Liver (tissue), 9 donors: ENCODE data around the gene RASSF10. TPM values are rescaled to one million over a fixed set of nuclear protein-coding genes. Genes with fewer than 3 reads are reported as not detected.

Experiments used
- DNase-seq: peaks from one replicate; pipeline ENCODE4 v3.0.0-alpha.2; 2017; ENCODE audit warnings: low spot score
- H3K27ac ChIP-seq, 2 donors: one replicate each; pipeline ENCODE4 v1.7.0; 2013; ENCODE audit warnings: inconsistent platforms in 2 of 2, low read length in 2 of 2, control low read depth in 1 of 2, low read depth in 1 of 2, mild to moderate bottlenecking in 1 of 2
- H3K27me3 ChIP-seq, 4 donors: one replicate each; pipeline versions ENCODE4 v1.6.1 to v1.7.0; 2013; ENCODE audit warnings: low read length in 3 of 4, inconsistent platforms in 1 of 4, mild to moderate bottlenecking in 1 of 4, moderate library complexity in 1 of 4; ENCODE audit not compliant: control insufficient read depth in 4 of 4, insufficient read depth in 4 of 4
- H3K36me3 ChIP-seq, 4 donors: one replicate each; pipeline versions ENCODE4 v1.6.1 to v1.7.0; 2013; ENCODE audit warnings: low read length in 3 of 4, mild to moderate bottlenecking in 3 of 4, low read depth in 1 of 4, moderate library complexity in 1 of 4; ENCODE audit not compliant: control insufficient read depth in 4 of 4, insufficient read depth in 3 of 4
- H3K4me1 ChIP-seq, 4 donors: one replicate each; pipeline versions ENCODE4 v1.6.1 to v1.7.0; 2013; ENCODE audit warnings: low read length in 3 of 4, mild to moderate bottlenecking in 3 of 4, moderate library complexity in 1 of 4; ENCODE audit not compliant: control insufficient read depth in 4 of 4, insufficient read depth in 4 of 4
- H3K4me3 ChIP-seq, 3 donors: one replicate each; pipeline versions ENCODE4 v1.6.1 to v1.7.0; 2013; ENCODE audit warnings: low read length in 3 of 3, control low read depth in 1 of 3, low read depth in 1 of 3, mild to moderate bottlenecking in 1 of 3
- H3K9ac ChIP-seq, 2 donors: one replicate each; pipeline ENCODE4 v1.7.0; 2013; ENCODE audit warnings: low read length in 2 of 2, mild to moderate bottlenecking in 2 of 2, moderate library complexity in 2 of 2, control low read depth in 1 of 2, low read depth in 1 of 2
- H3K9me3 ChIP-seq, 4 donors: one replicate each; pipeline versions ENCODE4 v1.6.1 to v1.7.0; 2013; ENCODE audit warnings: low read length in 3 of 4; ENCODE audit not compliant: control insufficient read depth in 4 of 4
- EGR1 ChIP-seq, 2 donors: IDR thresholded peaks; 2 replicates each; pipeline ENCODE4 v1.6.1; 2016 to 2018; ENCODE audit warnings: antibody characterized with exemption in 2 of 2, low read depth in 2 of 2
- FOXA1 ChIP-seq: IDR thresholded peaks from 2 replicates; pipeline ENCODE4 v1.6.1; 2016; ENCODE audit warnings: antibody characterized with exemption
- FOXA2 ChIP-seq: IDR thresholded peaks from 2 replicates; pipeline ENCODE4 v1.6.1; 2016; ENCODE audit warnings: antibody characterized with exemption
- GABPA ChIP-seq, 2 donors: IDR thresholded peaks in 1 of 2; conservative IDR thresholded peaks in 1 of 2; 2 replicates each; pipeline ENCODE4 v1.6.1; 2016; ENCODE audit warnings: antibody characterized with exemption in 2 of 2, mild to moderate bottlenecking in 1 of 2, moderate library complexity in 1 of 2
- HNF4A ChIP-seq, 2 donors: conservative IDR thresholded peaks; 2 replicates each; pipeline ENCODE4 v1.6.1; 2016; ENCODE audit warnings: antibody characterized with exemption in 2 of 2, mild to moderate bottlenecking in 2 of 2
- HNF4G ChIP-seq: IDR thresholded peaks from 2 replicates; pipeline ENCODE4 v1.6.1; 2016; ENCODE audit warnings: antibody characterized with exemption
- JUND ChIP-seq, 2 donors: IDR thresholded peaks; 2 replicates each; pipeline ENCODE4 v1.6.1; 2016; ENCODE audit warnings: antibody characterized with exemption in 2 of 2
- NR2F2 ChIP-seq: IDR thresholded peaks from 2 replicates; pipeline ENCODE4 v1.6.1; 2016; ENCODE audit warnings: antibody characterized with exemption
- RAD21 ChIP-seq, 2 donors: IDR thresholded peaks; 2 replicates each; pipeline ENCODE4 v1.6.1; 2016; ENCODE audit warnings: antibody characterized with exemption in 2 of 2, mild to moderate bottlenecking in 2 of 2
- RXRA ChIP-seq, 2 donors: IDR thresholded peaks; 2 replicates each; pipeline ENCODE4 v1.6.1; 2017 to 2018; ENCODE audit warnings: antibody characterized with exemption in 2 of 2, mild to moderate bottlenecking in 1 of 2
- SP1 ChIP-seq: IDR thresholded peaks from 2 replicates; pipeline ENCODE4 v1.6.1; 2018; ENCODE audit warnings: antibody characterized with exemption, mild to moderate bottlenecking
- TAF1 ChIP-seq: conservative IDR thresholded peaks from 2 replicates; pipeline ENCODE4 v1.6.1; 2016; ENCODE audit warnings: antibody characterized with exemption, mild to moderate bottlenecking
- YY1 ChIP-seq: IDR thresholded peaks from 2 replicates; pipeline ENCODE4 v1.6.1; 2016; ENCODE audit warnings: antibody characterized with exemption, mild to moderate bottlenecking
- WGBS: extraction: QIAGEN DNeasy Blood & Tissue Kit; methylation state at CpG from one replicate; pipeline ENCODE4 v1.1.7; 2013; 5-methylcytosine and 5-hydroxymethylcytosine counted together
- polyA plus RNA-seq, 2 donors: library from polyadenylated mRNA; stranded (reverse) in 1 of 2; unstranded in 1 of 2; fragments of 200-250 nt in 1 of 2; fragments of >200 nt in 1 of 2; fragmentation: Nextera tagmentation in 1 of 2; extraction: Ambion mirVana in 1 of 2; gene quantifications; one replicate each; pipeline versions ENCODE4 v1.2.1 to v1.2.3, GENCODE V29; 2013 to 2015
- total RNA-seq, 2 donors: library from RNA; depleted of rRNA; stranded (reverse); fragments of >200 nt; gene quantifications; one replicate each; pipeline ENCODE4 v1.2.3, GENCODE V29; 2014
- TF ChIP-seq, protein P1 (sequence below): IDR thresholded peaks from 2 replicates; pipeline ENCODE4 v1.6.1; 2016; ENCODE audit warnings: antibody characterized with exemption
- TF ChIP-seq, protein P2 (sequence below): IDR thresholded peaks from 2 replicates; pipeline ENCODE4 v1.6.1; 2016; ENCODE audit warnings: antibody characterized with exemption, mild to moderate bottlenecking
- TF ChIP-seq, protein P3 (sequence below): fragments of 150-350 bp; IDR thresholded peaks from 2 replicates; pipeline ENCODE4 v1.5.1; 2017; ENCODE audit warnings: improper control_type of control experiment, low read depth, low read length; ENCODE audit not compliant: missing input control
- TF ChIP-seq, protein P4 (sequence below): IDR thresholded peaks from 2 replicates; pipeline ENCODE4 v1.6.1; 2016; ENCODE audit warnings: antibody characterized with exemption
- TF ChIP-seq, protein P5 (sequence below): IDR thresholded peaks from 2 replicates; pipeline ENCODE4 v1.6.1; 2016; ENCODE audit warnings: antibody characterized with exemption
- donor health status: healthy.
- donor health status: healthy.
- donor health status: healthy.
- donor health status: healthy.
- donor health status: healthy.

RASSF10 gene
- total and polyA plus RNA-seq, 4 donors: 0.03 to 1.9 (median 0.08) TPM; not detected in 1

DNA sequence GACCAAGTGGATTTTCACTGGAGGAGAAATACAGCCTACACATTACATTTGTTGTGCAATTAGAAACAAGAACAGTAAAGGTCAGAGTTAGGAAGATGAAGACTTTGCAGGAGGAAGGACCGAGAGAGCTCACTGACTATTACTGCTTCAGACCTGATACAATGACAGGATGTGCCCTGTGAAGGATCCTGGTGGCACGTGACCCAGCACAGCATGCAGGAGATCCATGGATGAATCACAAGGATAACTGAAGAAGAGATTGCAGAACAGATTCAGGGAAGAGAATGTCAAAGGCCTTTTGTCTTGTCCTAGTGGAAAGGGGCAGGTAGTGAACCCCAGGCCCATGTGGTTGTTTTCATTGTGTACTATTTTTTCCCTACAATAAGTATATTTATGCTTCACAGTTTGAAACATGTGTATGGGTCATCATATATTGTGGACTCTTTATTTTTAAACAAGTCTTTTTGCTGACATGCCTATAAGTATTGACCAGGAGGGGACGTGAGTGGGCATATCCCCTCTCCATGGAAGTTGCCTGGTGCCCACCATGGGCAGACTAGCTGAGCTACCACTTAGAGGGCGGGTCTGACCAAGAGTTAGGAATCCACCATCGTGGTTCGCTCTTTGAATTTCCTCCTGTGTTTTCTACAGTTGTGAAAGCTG lies 44.3 kb downstream of the RASSF10 start:
- H3K9ac ChIP-seq: no peak overlapping the region
- peaks cover 0 to 7% (median 0%) of the 10 kb centered on the region in 4 donors for H3K27me3 ChIP-seq
- no peaks in the 10 kb centered on the region for H3K9me3 ChIP-seq
- no peak for DNase-seq
- no peak overlapping the region for H3K4me3 ChIP-seq
- no peaks in the 10 kb centered on the region for H3K4me1 ChIP-seq
- H3K27ac ChIP-seq: no peak overlapping the region
- WGBS: 85% methylated on average over 6 of the region's 6 CpGs
- no peaks in the 10 kb centered on the region for H3K36me3 ChIP-seq
- no peak for TF ChIP-seq RAD21 (IDR thresholded peaks at IDR 0.05)
- TF ChIP-seq, protein P1, sequence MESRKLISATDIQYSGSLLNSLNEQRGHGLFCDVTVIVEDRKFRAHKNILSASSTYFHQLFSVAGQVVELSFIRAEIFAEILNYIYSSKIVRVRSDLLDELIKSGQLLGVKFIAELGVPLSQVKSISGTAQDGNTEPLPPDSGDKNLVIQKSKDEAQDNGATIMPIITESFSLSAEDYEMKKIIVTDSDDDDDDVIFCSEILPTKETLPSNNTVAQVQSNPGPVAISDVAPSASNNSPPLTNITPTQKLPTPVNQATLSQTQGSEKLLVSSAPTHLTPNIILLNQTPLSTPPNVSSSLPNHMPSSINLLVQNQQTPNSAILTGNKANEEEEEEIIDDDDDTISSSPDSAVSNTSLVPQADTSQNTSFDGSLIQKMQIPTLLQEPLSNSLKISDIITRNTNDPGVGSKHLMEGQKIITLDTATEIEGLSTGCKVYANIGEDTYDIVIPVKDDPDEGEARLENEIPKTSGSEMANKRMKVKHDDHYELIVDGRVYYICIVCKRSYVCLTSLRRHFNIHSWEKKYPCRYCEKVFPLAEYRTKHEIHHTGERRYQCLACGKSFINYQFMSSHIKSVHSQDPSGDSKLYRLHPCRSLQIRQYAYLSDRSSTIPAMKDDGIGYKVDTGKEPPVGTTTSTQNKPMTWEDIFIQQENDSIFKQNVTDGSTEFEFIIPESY: no peak
- no peak for TF ChIP-seq FOXA1
- TF ChIP-seq, protein P2, sequence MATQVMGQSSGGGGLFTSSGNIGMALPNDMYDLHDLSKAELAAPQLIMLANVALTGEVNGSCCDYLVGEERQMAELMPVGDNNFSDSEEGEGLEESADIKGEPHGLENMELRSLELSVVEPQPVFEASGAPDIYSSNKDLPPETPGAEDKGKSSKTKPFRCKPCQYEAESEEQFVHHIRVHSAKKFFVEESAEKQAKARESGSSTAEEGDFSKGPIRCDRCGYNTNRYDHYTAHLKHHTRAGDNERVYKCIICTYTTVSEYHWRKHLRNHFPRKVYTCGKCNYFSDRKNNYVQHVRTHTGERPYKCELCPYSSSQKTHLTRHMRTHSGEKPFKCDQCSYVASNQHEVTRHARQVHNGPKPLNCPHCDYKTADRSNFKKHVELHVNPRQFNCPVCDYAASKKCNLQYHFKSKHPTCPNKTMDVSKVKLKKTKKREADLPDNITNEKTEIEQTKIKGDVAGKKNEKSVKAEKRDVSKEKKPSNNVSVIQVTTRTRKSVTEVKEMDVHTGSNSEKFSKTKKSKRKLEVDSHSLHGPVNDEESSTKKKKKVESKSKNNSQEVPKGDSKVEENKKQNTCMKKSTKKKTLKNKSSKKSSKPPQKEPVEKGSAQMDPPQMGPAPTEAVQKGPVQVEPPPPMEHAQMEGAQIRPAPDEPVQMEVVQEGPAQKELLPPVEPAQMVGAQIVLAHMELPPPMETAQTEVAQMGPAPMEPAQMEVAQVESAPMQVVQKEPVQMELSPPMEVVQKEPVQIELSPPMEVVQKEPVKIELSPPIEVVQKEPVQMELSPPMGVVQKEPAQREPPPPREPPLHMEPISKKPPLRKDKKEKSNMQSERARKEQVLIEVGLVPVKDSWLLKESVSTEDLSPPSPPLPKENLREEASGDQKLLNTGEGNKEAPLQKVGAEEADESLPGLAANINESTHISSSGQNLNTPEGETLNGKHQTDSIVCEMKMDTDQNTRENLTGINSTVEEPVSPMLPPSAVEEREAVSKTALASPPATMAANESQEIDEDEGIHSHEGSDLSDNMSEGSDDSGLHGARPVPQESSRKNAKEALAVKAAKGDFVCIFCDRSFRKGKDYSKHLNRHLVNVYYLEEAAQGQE: no peak

DNA sequence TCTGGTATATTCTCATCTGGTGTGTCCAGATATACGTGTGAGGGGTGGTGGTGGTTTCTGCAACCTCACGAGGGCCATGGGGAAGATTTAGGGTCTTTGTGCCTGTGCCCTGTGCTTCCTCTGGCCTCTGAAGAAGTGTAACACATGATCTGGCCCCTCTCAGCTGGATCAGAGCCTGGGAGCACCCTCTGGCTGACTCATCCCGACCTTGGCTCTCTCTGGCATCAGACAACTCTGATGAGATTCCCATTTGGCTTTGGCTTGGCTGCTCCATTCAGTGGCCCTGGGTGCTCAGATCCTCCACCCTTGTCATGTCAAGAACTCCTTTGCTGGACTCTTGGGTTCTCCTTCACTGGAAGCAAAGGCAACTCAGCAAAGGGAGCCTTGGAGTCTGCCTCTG lies 45.2 kb downstream of the RASSF10 start:
- Histone ChIP-seq H3K9ac (no peak overlapping the region), H3K27ac (no peak overlapping the region), H3K4me3 (no peak overlapping the region), H3K4me1 (no peaks in the 10 kb centered on the region), H3K36me3 (no peaks in the 10 kb centered on the region), H3K27me3 (peaks cover 0 to 7% (median 0%) of the 10 kb centered on the region in 4 donors), H3K9me3 (no peaks in the 10 kb centered on the region)
- WGBS: 85% methylated on average over 3 of the region's 3 CpGs
- no peak for TF ChIP-seq HNF4A (conservative IDR thresholded peaks at IDR 0.05)
- TF ChIP-seq, protein P2: no peak
- no peak for TF ChIP-seq TAF1
- TF ChIP-seq, protein P1: no peak
- TF ChIP-seq, protein P3, sequence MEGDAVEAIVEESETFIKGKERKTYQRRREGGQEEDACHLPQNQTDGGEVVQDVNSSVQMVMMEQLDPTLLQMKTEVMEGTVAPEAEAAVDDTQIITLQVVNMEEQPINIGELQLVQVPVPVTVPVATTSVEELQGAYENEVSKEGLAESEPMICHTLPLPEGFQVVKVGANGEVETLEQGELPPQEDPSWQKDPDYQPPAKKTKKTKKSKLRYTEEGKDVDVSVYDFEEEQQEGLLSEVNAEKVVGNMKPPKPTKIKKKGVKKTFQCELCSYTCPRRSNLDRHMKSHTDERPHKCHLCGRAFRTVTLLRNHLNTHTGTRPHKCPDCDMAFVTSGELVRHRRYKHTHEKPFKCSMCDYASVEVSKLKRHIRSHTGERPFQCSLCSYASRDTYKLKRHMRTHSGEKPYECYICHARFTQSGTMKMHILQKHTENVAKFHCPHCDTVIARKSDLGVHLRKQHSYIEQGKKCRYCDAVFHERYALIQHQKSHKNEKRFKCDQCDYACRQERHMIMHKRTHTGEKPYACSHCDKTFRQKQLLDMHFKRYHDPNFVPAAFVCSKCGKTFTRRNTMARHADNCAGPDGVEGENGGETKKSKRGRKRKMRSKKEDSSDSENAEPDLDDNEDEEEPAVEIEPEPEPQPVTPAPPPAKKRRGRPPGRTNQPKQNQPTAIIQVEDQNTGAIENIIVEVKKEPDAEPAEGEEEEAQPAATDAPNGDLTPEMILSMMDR: no peak
- TF ChIP-seq, protein P4, sequence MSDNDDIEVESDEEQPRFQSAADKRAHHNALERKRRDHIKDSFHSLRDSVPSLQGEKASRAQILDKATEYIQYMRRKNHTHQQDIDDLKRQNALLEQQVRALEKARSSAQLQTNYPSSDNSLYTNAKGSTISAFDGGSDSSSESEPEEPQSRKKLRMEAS: no peak
- TF ChIP-seq EGR1 (IDR thresholded peaks at IDR 0.05; ENCODE audit: low read depth in 2 of 2): no peak
- no peak for TF ChIP-seq JUND (IDR thresholded peaks at IDR 0.05)
- TF ChIP-seq RXRA (IDR thresholded peaks at IDR 0.05): no peak
- no peak for TF ChIP-seq GABPA (IDR thresholded peaks at IDR 0.05 in 1 of 2, conservative IDR thresholded peaks at IDR 0.05 in 1 of 2)
- TF ChIP-seq FOXA2: no peak
- TF ChIP-seq, protein P5, sequence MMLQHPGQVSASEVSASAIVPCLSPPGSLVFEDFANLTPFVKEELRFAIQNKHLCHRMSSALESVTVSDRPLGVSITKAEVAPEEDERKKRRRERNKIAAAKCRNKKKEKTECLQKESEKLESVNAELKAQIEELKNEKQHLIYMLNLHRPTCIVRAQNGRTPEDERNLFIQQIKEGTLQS: no peak
- no peak for TF ChIP-seq SP1
- TF ChIP-seq HNF4G: no peak
- no peak for TF ChIP-seq RAD21 (IDR thresholded peaks at IDR 0.05)
- TF ChIP-seq FOXA1: no peak
- TF ChIP-seq NR2F2: no peak
- TF ChIP-seq YY1: no peak
- no peak for DNase-seq
